Measurements from ENCODE around the gene PCDHA13.
"Not testable (repeated sequence)": the region's sequence is repeated elsewhere in the genome, so short reads cannot be mapped to it uniquely, and the experiment has no call there.

DNA sequence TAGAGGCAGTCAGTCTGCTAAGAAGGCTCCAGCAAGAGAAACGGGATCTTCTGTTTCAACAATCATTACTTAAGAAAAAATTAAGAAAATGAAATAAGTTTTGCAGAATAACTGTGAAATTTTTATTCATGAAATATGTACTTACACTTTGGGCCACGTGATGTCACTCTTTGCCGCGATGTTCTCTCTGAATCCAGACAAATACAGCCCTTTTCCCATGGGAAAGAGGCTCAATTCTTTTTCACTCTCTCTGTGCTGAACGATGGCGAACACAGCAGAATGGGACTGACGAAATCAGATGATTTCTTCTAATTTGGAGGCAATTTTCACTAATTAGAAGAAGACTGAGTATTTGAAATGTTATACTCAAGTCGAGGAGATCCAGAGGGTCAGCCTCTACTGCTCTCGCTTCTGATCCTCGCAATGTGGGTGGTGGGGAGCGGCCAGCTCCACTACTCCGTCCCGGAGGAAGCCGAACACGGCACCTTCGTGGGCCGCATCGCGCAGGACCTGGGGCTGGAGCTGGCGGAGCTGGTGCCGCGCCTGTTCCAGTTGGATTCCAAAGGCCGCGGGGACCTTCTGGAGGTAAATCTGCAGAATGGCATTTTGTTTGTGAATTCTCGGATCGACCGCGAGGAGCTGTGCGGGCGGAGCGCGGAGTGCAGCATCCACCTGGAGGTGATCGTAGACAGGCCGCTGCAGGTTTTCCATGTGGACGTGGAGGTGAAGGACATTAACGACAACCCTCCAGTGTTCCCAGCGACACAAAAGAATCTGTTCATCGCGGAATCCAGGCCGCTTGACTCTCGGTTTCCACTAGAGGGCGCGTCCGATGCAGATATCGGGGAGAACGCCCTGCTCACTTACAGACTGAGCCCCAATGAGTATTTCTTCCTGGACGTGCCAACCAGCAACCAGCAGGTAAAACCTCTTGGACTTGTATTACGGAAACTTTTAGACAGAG, 33.5 kb upstream of the PCDHA13 start, which contains the start of gene PCDHA9:
- TF ChIP-seq, protein P1, sequence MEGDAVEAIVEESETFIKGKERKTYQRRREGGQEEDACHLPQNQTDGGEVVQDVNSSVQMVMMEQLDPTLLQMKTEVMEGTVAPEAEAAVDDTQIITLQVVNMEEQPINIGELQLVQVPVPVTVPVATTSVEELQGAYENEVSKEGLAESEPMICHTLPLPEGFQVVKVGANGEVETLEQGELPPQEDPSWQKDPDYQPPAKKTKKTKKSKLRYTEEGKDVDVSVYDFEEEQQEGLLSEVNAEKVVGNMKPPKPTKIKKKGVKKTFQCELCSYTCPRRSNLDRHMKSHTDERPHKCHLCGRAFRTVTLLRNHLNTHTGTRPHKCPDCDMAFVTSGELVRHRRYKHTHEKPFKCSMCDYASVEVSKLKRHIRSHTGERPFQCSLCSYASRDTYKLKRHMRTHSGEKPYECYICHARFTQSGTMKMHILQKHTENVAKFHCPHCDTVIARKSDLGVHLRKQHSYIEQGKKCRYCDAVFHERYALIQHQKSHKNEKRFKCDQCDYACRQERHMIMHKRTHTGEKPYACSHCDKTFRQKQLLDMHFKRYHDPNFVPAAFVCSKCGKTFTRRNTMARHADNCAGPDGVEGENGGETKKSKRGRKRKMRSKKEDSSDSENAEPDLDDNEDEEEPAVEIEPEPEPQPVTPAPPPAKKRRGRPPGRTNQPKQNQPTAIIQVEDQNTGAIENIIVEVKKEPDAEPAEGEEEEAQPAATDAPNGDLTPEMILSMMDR (IDR thresholded peaks at IDR 0.05), result not testable (repeated sequence)
- TF ChIP-seq POLR2A, POLR2AphosphoS5 (IDR thresholded peaks at IDR 0.05): not testable (repeated sequence)

All from suprapubic skin (tissue), 4 donors.